K562 (cell line): ENCODE measurements around the gene DSEL. TPM values are rescaled to one million over a fixed set of nuclear protein-coding genes. Genes with fewer than 3 reads are reported as not detected.

Experiments used
- ATAC-seq: fragments of 200-7000 bp; cut with Tn5 transposase; 3 replicates; pipeline ENCODE4 v1.9.1; 2020; ENCODE audit warnings: moderate library complexity
- BruUV-seq: library from RNA; stranded (reverse); fragments of 400-500 nt; replicated peaks from 2 replicates; lab custom pipeline; 2021; lab: Mats Ljungman, UMichigan
- CTCF ChIA-PET: fragments of 300-600 bp; formaldehyde crosslinking; extraction: SDS; loops from one replicate; lab custom pipeline; 2021; ENCODE audit warnings: low intra/inter-chr PET ratio; lab: Yijun Ruan, JAX
- POLR2A ChIA-PET: fragments of 300-600, 350-650 bp; sonication (Branson Sonifier 250); formaldehyde crosslinking; extraction: SDS; loops from one replicate; lab custom pipeline; 2021; ENCODE audit warnings: antibody characterized with exemption, inconsistent platforms; lab: Yijun Ruan, JAX
- DNase-seq, 4 experiments: peaks; one replicate each; pipeline versions ENCODE4 v3.0.0 to v3.0.0-alpha.2; 2011 to 2018; ENCODE audit warnings: low spot score in 3 of 4, mixed read lengths in 3 of 4; ENCODE audit errors: extremely low read depth in 1 of 4
- FAIRE-seq: peaks from 2 replicates; lab custom pipeline; 2011; peaks lifted over from hg19 to GRCh38; lab: Jason Lieb, UNC
- H2AFZ ChIP-seq: 2 replicates; pipeline ENCODE4 v1.6.0; 2011; ENCODE audit warnings: low read depth, low read length, control low read depth, inconsistent platforms
- H3K27ac ChIP-seq: fragments of 200-600 bp; 3 replicates; pipeline ENCODE4 v1.8.0; 2011; ENCODE audit warnings: low read depth, mild to moderate bottlenecking, control low read depth, inconsistent platforms, low read length, moderate library complexity, mixed read lengths; ENCODE audit errors: extremely low read depth
- H3K27me3 ChIP-seq, 2 experiments: fragments of 300-600 bp in 1 of 2; 2 replicates in 1 of 2; 3 replicates in 1 of 2; pipeline versions ENCODE4 v1.6.0 to v1.8.0; 2011; ENCODE audit warnings: inconsistent platforms in 2 of 2, low read length in 2 of 2, mild to moderate bottlenecking in 1 of 2, mixed read lengths in 1 of 2, moderate library complexity in 1 of 2; ENCODE audit not compliant: control insufficient read depth in 2 of 2, insufficient read depth in 2 of 2
- H3K36me3 ChIP-seq: fragments of 300-600 bp; 3 replicates; pipeline ENCODE4 v1.8.0; 2011; ENCODE audit warnings: mild to moderate bottlenecking, low read length, inconsistent platforms; ENCODE audit not compliant: control insufficient read depth, insufficient read depth
- H3K4me1 ChIP-seq, 2 experiments: fragments of 200-600 bp in 1 of 2; replicated peaks in 1 of 2; 2 replicates in 1 of 2; 3 replicates in 1 of 2; pipeline versions ENCODE4 v1.5.1 to v1.8.0; 2011; ENCODE audit warnings: inconsistent platforms in 2 of 2, low read length in 2 of 2, mild to moderate bottlenecking in 1 of 2, mixed read lengths in 1 of 2, moderate library complexity in 1 of 2; ENCODE audit not compliant: control insufficient read depth in 2 of 2, insufficient read depth in 2 of 2
- H3K4me2 ChIP-seq: 2 replicates; pipeline ENCODE4 v1.6.1; 2011; ENCODE audit warnings: low read length, control low read depth, inconsistent platforms, mixed read lengths; ENCODE audit not compliant: insufficient read depth
- H3K4me3 ChIP-seq: fragments of 200-600 bp; sonication (generic), shearing (Covaris generic); 2 replicates; pipeline ENCODE4 v1.5.1; 2016; ENCODE audit warnings: control low read depth, inconsistent platforms
- H3K79me2 ChIP-seq: fragments of 200-600 bp; 3 replicates; pipeline ENCODE4 v1.8.0; 2011; ENCODE audit warnings: low read length, inconsistent platforms; ENCODE audit not compliant: control insufficient read depth, insufficient read depth
- H3K9ac ChIP-seq, 2 experiments: 2 replicates each; pipeline versions ENCODE4 v1.6.0 to v1.6.1; 2011; ENCODE audit warnings: low read depth in 2 of 2, low read length in 2 of 2, control low read depth in 1 of 2, inconsistent platforms in 1 of 2, mild to moderate bottlenecking in 1 of 2, mixed read lengths in 1 of 2; ENCODE audit not compliant: insufficient read depth in 1 of 2
- H3K9me1 ChIP-seq: one replicate; pipeline ENCODE4 v1.6.0; 2011; ENCODE audit warnings: inconsistent platforms, mild to moderate bottlenecking, low read length, moderate library complexity; ENCODE audit not compliant: control insufficient read depth, insufficient read depth
- H3K9me3 ChIP-seq: replicated peaks from 2 replicates; pipeline ENCODE4 v1.5.1; 2011; ENCODE audit warnings: low read depth, low read length, inconsistent platforms; ENCODE audit not compliant: control insufficient read depth, insufficient read depth
- H4K20me1 ChIP-seq: replicated peaks from 2 replicates; pipeline ENCODE4 v1.6.1; 2011; ENCODE audit warnings: low read length, inconsistent platforms, mixed read lengths; ENCODE audit not compliant: control insufficient read depth, insufficient read depth
- CBFB ChIP-seq: sonication (generic); formaldehyde crosslinking; IDR thresholded peaks from 2 replicates; pipeline ENCODE4 v1.4.0; 2020; ENCODE audit warnings: mild to moderate bottlenecking, missing genetic modification reagents
- CBX5 ChIP-seq: IDR thresholded peaks from 2 replicates; pipeline ENCODE4 v1.6.1; 2014; ENCODE audit warnings: low read depth, borderline replicate concordance
- DPF2 ChIP-seq: fragments of 450-650 bp; IDR thresholded peaks from 2 replicates; pipeline ENCODE4 v1.6.1; 2016
- ELF4 ChIP-seq: fragments of 450-650 bp; formaldehyde crosslinking; IDR thresholded peaks from 2 replicates; pipeline ENCODE4 v1.4.0; 2022; ENCODE audit warnings: missing genetic modification characterization
- EP400 ChIP-seq: fragments of 450-650 bp; IDR thresholded peaks from 2 replicates; pipeline ENCODE4 v1.6.1; 2017; ENCODE audit warnings: antibody characterized with exemption, mild to moderate bottlenecking, moderate library complexity
- GABPB1 ChIP-seq: sonication (generic); formaldehyde crosslinking; IDR thresholded peaks from 2 replicates; pipeline ENCODE4 v1.8.0; 2022; ENCODE audit warnings: mild to moderate bottlenecking, missing genetic modification reagents
- HLTF ChIP-seq: fragments of 450-650 bp; IDR thresholded peaks from 2 replicates; pipeline ENCODE4 v1.6.1; 2016
- NUFIP1 ChIP-seq: fragments of 450-650 bp; IDR thresholded peaks from 2 replicates; pipeline ENCODE4 v1.6.1; 2018; ENCODE audit not compliant: partially characterized antibody
- OTX1 ChIP-seq: fragments of 450-650 bp; formaldehyde crosslinking; IDR thresholded peaks from 2 replicates; pipeline ENCODE4 v1.4.0; 2022; ENCODE audit warnings: mild to moderate bottlenecking
- RAD21 ChIP-seq, 2 experiments: fragments of 250-450 bp in 1 of 2; fragments of 450-650 bp in 1 of 2; sonication (Bioruptor Pico) in 1 of 2; formaldehyde crosslinking in 1 of 2; IDR thresholded peaks in 1 of 2; conservative IDR thresholded peaks in 1 of 2; 2 replicates each; pipeline versions ENCODE4 v1.4.0 to v1.8.0; 2020 to 2022; ENCODE audit warnings: mild to moderate bottlenecking in 2 of 2, moderate library complexity in 1 of 2
- TARDBP ChIP-seq: fragments of 450-650 bp; IDR thresholded peaks from 2 replicates; pipeline ENCODE4 v1.6.1; 2016
- TCF3 ChIP-seq: sonication (generic); formaldehyde crosslinking; IDR thresholded peaks from 2 replicates; pipeline ENCODE4 v1.4.0; 2020; ENCODE audit warnings: mild to moderate bottlenecking, missing genetic modification reagents
- TEAD1 ChIP-seq, 2 experiments: fragments of 450-650 bp in 1 of 2; sonication (generic) in 1 of 2; formaldehyde crosslinking; IDR thresholded peaks; 2 replicates each; pipeline versions ENCODE4 v1.4.0 to v1.8.0; 2020 to 2022; ENCODE audit warnings: mild to moderate bottlenecking in 2 of 2, missing genetic modification reagents in 1 of 2
- ZFP36 ChIP-seq: fragments of 150-350 bp; IDR thresholded peaks from 2 replicates; pipeline ENCODE4 v1.6.1; 2018; ENCODE audit warnings: low read length, low read depth; ENCODE audit not compliant: partially characterized antibody
- ZNF124 ChIP-seq: sonication (generic); formaldehyde crosslinking; IDR thresholded peaks from 2 replicates; pipeline ENCODE4 v1.8.1; 2022; ENCODE audit warnings: missing genetic modification reagents
- ZNF212 ChIP-seq: fragments of 450-650 bp; formaldehyde crosslinking; IDR thresholded peaks from 2 replicates; pipeline ENCODE4 v1.4.0; 2020; ENCODE audit warnings: mild to moderate bottlenecking
- WGBS: fragments of 100-300 bp; shearing (Covaris generic); methylation state at CpG from one replicate; pipeline ENCODE4 v1.1.6; 2016; ENCODE audit warnings: low coverage, mixed read lengths; ENCODE audit not compliant: insufficient coverage; ENCODE audit errors: missing lambda C conversion rate; 5-methylcytosine and 5-hydroxymethylcytosine counted together
- in situ Hi-C: fragments of 300-500 bp; cut with MboI; formaldehyde crosslinking; loops from 4 replicates; pipeline ENCODE4 v1.15.0; 2018; ENCODE audit warnings: inconsistent platforms, mixed read lengths
- intact Hi-C: fragments of 100-400 bp; cut with micrococcal nuclease; formaldehyde crosslinking; loops from 2 replicates; pipeline ENCODE4 v1.14.2; 2022
- polyA plus RNA-seq, 8 experiments: library from polyadenylated mRNA; depleted of rRNA in 4 of 8; stranded (reverse) in 5 of 8; unstranded in 3 of 8; fragments of >200 nt; fragmentation: Nextera tagmentation in 2 of 8; fragmentation: Illumina TruSeq in 1 of 8; extraction: Ambion mirVana in 2 of 8; extraction: Trizol in 1 of 8; gene quantifications; 2 replicates each; pipeline versions ENCODE4 v1.2.1 to v1.2.3, GENCODE V29; 2011 to 2014; ENCODE audit warnings: inconsistent platforms in 1 of 8, missing spikeins in 1 of 8
- total RNA-seq, 7 experiments: library from RNA; depleted of rRNA in 6 of 7; stranded (reverse); fragments of >200 nt in 6 of 7; fragmentation: Illumina TruSeq in 2 of 7; extraction: Trizol in 2 of 7; gene quantifications; 2 replicates each; pipeline versions ENCODE4 v1.2.1 to v1.2.3, GENCODE V29; 2011 to 2021; ENCODE audit warnings: low replicate concordance in 1 of 7
- TF ChIP-seq, protein P1 (sequence below), 2 experiments: fragments of 250-450 bp in 1 of 2; fragments of 450-650 bp in 1 of 2; sonication (Bioruptor Pico) in 1 of 2; IDR thresholded peaks; 2 replicates each; pipeline versions ENCODE4 v1.6.1 to v1.8.0; 2016 to 2021; ENCODE audit warnings: mild to moderate bottlenecking in 2 of 2, moderate library complexity in 2 of 2, missing compliant biosample characterization in 1 of 2, missing genetic modification characterization in 1 of 2
- TF ChIP-seq, protein P2 (sequence below), 2 experiments: fragments of 450-650 bp in 1 of 2; IDR thresholded peaks; 2 replicates each; pipeline ENCODE4 v1.6.1; 2011 to 2017; ENCODE audit warnings: low read depth in 2 of 2, antibody characterized with exemption in 1 of 2, borderline replicate concordance in 1 of 2, low read length in 1 of 2, mild to moderate bottlenecking in 1 of 2, mixed read lengths in 1 of 2; ENCODE audit not compliant: control insufficient read depth in 1 of 2
- TF ChIP-seq, protein P3 (sequence below): sonication (generic); formaldehyde crosslinking; IDR thresholded peaks from 2 replicates; pipeline ENCODE4 v1.8.0; 2022; ENCODE audit warnings: mild to moderate bottlenecking, missing genetic modification reagents

DSEL gene
- total and polyA plus RNA-seq, 9 of the 15 experiments (the other 6 are each of a cell fraction or from before 2014, with no cell fraction given), result under 0.01 to 0.04 (median 0.01) TPM; not detected in 3

GRCh38 chr18:67483237-67483636 lies 33.3 kb downstream of the DSEL start (continued):
- TF ChIP-seq, protein P1, sequence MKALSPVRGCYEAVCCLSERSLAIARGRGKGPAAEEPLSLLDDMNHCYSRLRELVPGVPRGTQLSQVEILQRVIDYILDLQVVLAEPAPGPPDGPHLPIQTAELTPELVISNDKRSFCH (CRISPR knock-in tag; IDR thresholded peaks at IDR 0.05), result no peak
- TF ChIP-seq, protein P1 (tag; IDR thresholded peaks at IDR 0.05), result no peak
- no peak for TF ChIP-seq TEAD1 (CRISPR knock-in tag; IDR thresholded peaks at IDR 0.05)

DNA sequence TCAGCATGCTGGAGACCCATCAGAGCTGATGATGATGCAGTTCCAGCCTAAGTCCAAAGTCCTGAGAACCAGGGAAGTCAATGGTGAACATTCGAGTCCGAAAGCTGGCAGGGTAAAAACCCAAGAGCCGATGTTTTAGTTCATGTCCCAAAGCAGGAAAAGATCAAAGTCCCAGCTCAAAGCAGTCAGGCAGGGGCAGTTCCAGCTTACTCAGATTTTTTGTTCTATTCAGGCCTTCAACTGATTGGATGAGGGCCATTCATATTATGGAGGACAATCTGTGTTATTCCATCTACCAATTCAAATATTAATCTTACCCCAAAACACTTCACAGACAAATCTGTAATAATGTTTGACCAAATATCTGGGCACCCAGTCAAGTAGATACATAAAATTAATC lies 38.3 kb downstream of the DSEL start:
- no TSS peak for BruUV-seq
- Histone ChIP-seq H3K36me3 (no peaks in the 10 kb centered on the region), H3K9me3 (no peaks in the 10 kb centered on the region), H3K27ac (no peak overlapping the region), H4K20me1 (no peaks in the 10 kb centered on the region), H3K4me1 (no peaks in the 10 kb centered on the region), H2AFZ (no peak overlapping the region), H3K9ac (no peak overlapping the region), H3K9me1 (no peaks in the 10 kb centered on the region), H3K79me2 (no peaks in the 10 kb centered on the region), H3K4me3 (no peak overlapping the region), H3K27me3 (no peaks in the 10 kb centered on the region), H3K4me2 (no peak overlapping the region)
- in situ Hi-C loops, result no loop called here
- ChIA-PET POLR2A (no interaction called here), CTCF (no interaction called here)
- 0% methylated on average over 3 of the region's 3 CpGs for WGBS
- ATAC-seq (no peak), DNase-seq (no peak), FAIRE-seq (no peak)
- intact Hi-C loops, result no loop called here
- TF ChIP-seq ZFP36 (no peak), CBX5 (no peak), NUFIP1 (no peak), RAD21 (CRISPR knock-in tag; conservative IDR thresholded peaks at IDR 0.05 in 1 of 2, IDR thresholded peaks at IDR 0.05 in 1 of 2) (no peak), GABPB1 (no peak), TCF3 (no peak), ZNF124 (no peak), ZNF212 (no peak), DPF2 (no peak), OTX1 (CRISPR knock-in tag) (no peak), EP400 (no peak), HLTF (no peak), ELF4 (no peak), CBFB (CRISPR knock-in tag) (no peak), TARDBP (no peak)
- TF ChIP-seq, protein P2, sequence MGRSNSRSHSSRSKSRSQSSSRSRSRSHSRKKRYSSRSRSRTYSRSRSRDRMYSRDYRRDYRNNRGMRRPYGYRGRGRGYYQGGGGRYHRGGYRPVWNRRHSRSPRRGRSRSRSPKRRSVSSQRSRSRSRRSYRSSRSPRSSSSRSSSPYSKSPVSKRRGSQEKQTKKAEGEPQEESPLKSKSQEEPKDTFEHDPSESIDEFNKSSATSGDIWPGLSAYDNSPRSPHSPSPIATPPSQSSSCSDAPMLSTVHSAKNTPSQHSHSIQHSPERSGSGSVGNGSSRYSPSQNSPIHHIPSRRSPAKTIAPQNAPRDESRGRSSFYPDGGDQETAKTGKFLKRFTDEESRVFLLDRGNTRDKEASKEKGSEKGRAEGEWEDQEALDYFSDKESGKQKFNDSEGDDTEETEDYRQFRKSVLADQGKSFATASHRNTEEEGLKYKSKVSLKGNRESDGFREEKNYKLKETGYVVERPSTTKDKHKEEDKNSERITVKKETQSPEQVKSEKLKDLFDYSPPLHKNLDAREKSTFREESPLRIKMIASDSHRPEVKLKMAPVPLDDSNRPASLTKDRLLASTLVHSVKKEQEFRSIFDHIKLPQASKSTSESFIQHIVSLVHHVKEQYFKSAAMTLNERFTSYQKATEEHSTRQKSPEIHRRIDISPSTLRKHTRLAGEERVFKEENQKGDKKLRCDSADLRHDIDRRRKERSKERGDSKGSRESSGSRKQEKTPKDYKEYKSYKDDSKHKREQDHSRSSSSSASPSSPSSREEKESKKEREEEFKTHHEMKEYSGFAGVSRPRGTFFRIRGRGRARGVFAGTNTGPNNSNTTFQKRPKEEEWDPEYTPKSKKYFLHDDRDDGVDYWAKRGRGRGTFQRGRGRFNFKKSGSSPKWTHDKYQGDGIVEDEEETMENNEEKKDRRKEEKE (IDR thresholded peaks at IDR 0.05; ENCODE audit: borderline replicate concordance in 1 of 2, control insufficient read depth in 1 of 2, low read depth in 2 of 2, low read length in 1 of 2), result no peak
- TF ChIP-seq, protein P3, sequence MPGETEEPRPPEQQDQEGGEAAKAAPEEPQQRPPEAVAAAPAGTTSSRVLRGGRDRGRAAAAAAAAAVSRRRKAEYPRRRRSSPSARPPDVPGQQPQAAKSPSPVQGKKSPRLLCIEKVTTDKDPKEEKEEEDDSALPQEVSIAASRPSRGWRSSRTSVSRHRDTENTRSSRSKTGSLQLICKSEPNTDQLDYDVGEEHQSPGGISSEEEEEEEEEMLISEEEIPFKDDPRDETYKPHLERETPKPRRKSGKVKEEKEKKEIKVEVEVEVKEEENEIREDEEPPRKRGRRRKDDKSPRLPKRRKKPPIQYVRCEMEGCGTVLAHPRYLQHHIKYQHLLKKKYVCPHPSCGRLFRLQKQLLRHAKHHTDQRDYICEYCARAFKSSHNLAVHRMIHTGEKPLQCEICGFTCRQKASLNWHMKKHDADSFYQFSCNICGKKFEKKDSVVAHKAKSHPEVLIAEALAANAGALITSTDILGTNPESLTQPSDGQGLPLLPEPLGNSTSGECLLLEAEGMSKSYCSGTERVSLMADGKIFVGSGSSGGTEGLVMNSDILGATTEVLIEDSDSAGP (CRISPR knock-in tag), result no peak
